ENCODE data around the gene DCDC1. TPM values are rescaled to one million over a fixed set of nuclear protein-coding genes. Genes with fewer than 3 reads are reported as not detected.

Gene DCDC1
- total and polyA plus RNA-seq, 9 of the 15 experiments (the other 6 are each of a cell fraction or from before 2014, with no cell fraction given) = 0.05 to 0.18 (median 0.08) TPM; not detected in 3

- TF ChIP-seq PRPF4 (IDR thresholded peaks at IDR 0.05; ENCODE audit: insufficient read depth, low read depth, low read length, poor library complexity, severe bottlenecking) (no peak), POLR2AphosphoS5 (IDR thresholded peaks at IDR 0.05; ENCODE audit: control insufficient read depth, insufficient read depth, low read depth, low read length) (no peak)
- TF ChIP-seq, protein P1, sequence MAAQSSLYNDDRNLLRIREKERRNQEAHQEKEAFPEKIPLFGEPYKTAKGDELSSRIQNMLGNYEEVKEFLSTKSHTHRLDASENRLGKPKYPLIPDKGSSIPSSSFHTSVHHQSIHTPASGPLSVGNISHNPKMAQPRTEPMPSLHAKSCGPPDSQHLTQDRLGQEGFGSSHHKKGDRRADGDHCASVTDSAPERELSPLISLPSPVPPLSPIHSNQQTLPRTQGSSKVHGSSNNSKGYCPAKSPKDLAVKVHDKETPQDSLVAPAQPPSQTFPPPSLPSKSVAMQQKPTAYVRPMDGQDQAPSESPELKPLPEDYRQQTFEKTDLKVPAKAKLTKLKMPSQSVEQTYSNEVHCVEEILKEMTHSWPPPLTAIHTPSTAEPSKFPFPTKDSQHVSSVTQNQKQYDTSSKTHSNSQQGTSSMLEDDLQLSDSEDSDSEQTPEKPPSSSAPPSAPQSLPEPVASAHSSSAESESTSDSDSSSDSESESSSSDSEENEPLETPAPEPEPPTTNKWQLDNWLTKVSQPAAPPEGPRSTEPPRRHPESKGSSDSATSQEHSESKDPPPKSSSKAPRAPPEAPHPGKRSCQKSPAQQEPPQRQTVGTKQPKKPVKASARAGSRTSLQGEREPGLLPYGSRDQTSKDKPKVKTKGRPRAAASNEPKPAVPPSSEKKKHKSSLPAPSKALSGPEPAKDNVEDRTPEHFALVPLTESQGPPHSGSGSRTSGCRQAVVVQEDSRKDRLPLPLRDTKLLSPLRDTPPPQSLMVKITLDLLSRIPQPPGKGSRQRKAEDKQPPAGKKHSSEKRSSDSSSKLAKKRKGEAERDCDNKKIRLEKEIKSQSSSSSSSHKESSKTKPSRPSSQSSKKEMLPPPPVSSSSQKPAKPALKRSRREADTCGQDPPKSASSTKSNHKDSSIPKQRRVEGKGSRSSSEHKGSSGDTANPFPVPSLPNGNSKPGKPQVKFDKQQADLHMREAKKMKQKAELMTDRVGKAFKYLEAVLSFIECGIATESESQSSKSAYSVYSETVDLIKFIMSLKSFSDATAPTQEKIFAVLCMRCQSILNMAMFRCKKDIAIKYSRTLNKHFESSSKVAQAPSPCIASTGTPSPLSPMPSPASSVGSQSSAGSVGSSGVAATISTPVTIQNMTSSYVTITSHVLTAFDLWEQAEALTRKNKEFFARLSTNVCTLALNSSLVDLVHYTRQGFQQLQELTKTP (IDR thresholded peaks at IDR 0.05; ENCODE audit: low read depth in 1 of 2, partially characterized antibody in 2 of 2) = no peak
Measured at GRCh38 chr11:31117038-31117437, 252.5 kb downstream of the DCDC1 start (continued).

GRCh38 chr11:31114442-31114841 lies 255.1 kb downstream of the DCDC1 start:
- no peak for DNase-seq (ENCODE audit: extremely low read depth in 1 of 4, low spot score in 3 of 4)
- BruUV-seq (replicated peaks) = no TSS peak
- intact Hi-C loops (cut with micrococcal nuclease) (no loop called here), in situ Hi-C loops (cut with MboI) (loop anchor here (25.0 kb wide), 1 partner anchor 773 kb away; no protein-coding TSS in a partner anchor)
- Histone ChIP-seq H3K27me3 (ENCODE audit: control insufficient read depth in 2 of 2, insufficient read depth in 2 of 2, low read length in 2 of 2) (no peaks in the 10 kb centered on the region), H3K27ac (ENCODE audit: extremely low read depth, low read depth, low read length) (no peak overlapping the region), H3K4me1 (replicated peaks in 1 of 2; ENCODE audit: control insufficient read depth in 2 of 2, insufficient read depth in 2 of 2, low read length in 2 of 2) (no peaks in the 10 kb centered on the region), H3K79me2 (ENCODE audit: control insufficient read depth, insufficient read depth, low read length) (no peaks in the 10 kb centered on the region), H2AFZ (ENCODE audit: low read depth, low read length) (no peak overlapping the region), H3K9ac (ENCODE audit: insufficient read depth in 1 of 2, low read depth in 2 of 2, low read length in 2 of 2) (no peak overlapping the region), H3K9me1 (ENCODE audit: control insufficient read depth, insufficient read depth, low read length) (no peaks in the 10 kb centered on the region), H4K20me1 (replicated peaks; ENCODE audit: control insufficient read depth, insufficient read depth, low read length) (no peaks in the 10 kb centered on the region), H3K4me2 (ENCODE audit: insufficient read depth, low read length) (no peak overlapping the region), H3K4me3 (no peak overlapping the region), H3K36me3 (ENCODE audit: control insufficient read depth, insufficient read depth, low read length) (no peaks in the 10 kb centered on the region), H3K9me3 (replicated peaks; ENCODE audit: control insufficient read depth, insufficient read depth, low read depth, low read length) (no peaks in the 10 kb centered on the region)
- FAIRE-seq = no peak
- CTCF ChIA-PET (ENCODE audit: low intra/inter-chr PET ratio) = no interaction called here
- POLR2A ChIA-PET = no interaction called here
- no peak for ATAC-seq
- WGBS (ENCODE audit: insufficient coverage, low coverage, missing lambda C conversion rate) = 0% methylated on average over 2 of the region's 2 CpGs
- TF ChIP-seq TCFL5 (CRISPR knock-in tag; conservative IDR thresholded peaks at IDR 0.05) = no peak
- no peak for TF ChIP-seq MEF2A (IDR thresholded peaks at IDR 0.05; ENCODE audit: control insufficient read depth, low read depth, low read length)
- TF ChIP-seq ATF6 (CRISPR knock-in tag; IDR thresholded peaks at IDR 0.05) = no peak
- TF ChIP-seq, protein P2, sequence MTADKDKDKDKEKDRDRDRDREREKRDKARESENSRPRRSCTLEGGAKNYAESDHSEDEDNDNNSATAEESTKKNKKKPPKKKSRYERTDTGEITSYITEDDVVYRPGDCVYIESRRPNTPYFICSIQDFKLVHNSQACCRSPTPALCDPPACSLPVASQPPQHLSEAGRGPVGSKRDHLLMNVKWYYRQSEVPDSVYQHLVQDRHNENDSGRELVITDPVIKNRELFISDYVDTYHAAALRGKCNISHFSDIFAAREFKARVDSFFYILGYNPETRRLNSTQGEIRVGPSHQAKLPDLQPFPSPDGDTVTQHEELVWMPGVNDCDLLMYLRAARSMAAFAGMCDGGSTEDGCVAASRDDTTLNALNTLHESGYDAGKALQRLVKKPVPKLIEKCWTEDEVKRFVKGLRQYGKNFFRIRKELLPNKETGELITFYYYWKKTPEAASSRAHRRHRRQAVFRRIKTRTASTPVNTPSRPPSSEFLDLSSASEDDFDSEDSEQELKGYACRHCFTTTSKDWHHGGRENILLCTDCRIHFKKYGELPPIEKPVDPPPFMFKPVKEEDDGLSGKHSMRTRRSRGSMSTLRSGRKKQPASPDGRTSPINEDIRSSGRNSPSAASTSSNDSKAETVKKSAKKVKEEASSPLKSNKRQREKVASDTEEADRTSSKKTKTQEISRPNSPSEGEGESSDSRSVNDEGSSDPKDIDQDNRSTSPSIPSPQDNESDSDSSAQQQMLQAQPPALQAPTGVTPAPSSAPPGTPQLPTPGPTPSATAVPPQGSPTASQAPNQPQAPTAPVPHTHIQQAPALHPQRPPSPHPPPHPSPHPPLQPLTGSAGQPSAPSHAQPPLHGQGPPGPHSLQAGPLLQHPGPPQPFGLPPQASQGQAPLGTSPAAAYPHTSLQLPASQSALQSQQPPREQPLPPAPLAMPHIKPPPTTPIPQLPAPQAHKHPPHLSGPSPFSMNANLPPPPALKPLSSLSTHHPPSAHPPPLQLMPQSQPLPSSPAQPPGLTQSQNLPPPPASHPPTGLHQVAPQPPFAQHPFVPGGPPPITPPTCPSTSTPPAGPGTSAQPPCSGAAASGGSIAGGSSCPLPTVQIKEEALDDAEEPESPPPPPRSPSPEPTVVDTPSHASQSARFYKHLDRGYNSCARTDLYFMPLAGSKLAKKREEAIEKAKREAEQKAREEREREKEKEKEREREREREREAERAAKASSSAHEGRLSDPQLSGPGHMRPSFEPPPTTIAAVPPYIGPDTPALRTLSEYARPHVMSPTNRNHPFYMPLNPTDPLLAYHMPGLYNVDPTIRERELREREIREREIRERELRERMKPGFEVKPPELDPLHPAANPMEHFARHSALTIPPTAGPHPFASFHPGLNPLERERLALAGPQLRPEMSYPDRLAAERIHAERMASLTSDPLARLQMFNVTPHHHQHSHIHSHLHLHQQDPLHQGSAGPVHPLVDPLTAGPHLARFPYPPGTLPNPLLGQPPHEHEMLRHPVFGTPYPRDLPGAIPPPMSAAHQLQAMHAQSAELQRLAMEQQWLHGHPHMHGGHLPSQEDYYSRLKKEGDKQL (CRISPR knock-in tag; IDR thresholded peaks at IDR 0.05; ENCODE audit: borderline replicate concordance) = no peak

Measured in K562 (cell line).